G401.6 (cell line): ENCODE measurements around the gene CHCHD6.

Source experiments
- FAIRE-seq: peaks from 2 replicates; lab custom pipeline; 2012; peaks lifted over from hg19 to GRCh38; lab: Jason Lieb, UNC

Gene CHCHD6

GRCh38 chr3:126960604-126960995 lies 256.6 kb downstream of the CHCHD6 start:
- FAIRE-seq = no peak

DNA sequence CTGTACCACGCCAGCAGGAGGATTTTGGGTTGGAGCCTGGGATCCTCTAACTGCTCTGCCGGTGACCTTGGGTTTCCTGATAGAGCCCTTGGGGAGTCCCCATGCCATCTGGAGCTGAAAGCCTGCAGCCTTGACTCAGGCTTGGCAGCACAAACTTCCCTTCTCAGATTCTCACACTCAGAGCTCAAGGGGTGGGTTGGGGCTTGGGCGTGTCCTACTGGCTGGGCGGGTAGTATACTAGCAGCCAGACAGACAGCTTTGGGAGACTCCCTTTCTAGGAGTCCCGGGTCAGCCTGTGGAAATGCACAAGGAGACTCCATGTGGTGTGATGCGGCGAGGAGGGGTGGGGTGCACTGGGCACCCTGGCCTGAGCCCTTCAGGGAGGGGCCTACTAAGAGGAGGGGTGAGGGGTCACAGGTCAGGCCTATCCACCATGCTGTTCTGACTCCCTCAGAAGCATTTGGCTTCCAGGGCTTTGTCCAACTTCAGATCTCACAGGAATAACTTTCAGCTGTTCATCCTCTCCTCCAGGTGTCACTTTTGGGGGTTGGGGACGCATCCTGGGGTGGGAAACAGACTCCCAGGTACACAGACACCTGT lies 257.3 kb downstream of the CHCHD6 start:
- FAIRE-seq = no peak

DNA sequence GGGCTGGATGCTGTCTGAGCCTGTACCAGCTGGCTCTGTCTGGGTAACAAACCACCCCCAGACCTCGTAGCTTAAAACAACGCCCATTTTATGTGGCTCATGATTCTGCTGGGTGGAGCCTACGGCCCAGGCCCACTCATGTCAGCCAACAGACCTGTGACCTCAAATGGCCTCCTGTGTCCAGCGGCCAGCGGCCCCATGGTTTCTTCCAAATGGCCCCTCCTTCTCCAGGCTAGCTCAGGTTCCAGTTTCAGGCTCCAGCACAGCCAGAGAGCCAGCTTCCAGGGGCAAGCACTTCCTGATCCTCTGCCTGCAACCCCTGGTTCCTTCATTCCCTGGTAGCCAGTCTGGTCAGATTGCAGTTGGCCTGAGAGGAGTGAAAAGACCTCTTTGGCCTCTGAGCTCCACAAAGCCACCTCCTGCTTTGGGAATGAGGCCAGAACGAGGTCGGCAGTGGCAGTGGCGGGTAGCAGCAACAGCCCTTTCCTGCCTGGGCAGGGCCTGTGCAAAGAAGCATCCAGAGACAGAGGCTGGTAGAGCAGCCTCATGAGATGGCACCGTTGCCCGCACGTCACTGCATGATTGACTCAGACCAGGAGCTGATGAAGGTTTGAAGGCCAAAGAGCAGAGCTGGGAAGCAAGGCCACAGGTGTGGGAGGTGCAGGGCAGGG lies 257.9 kb downstream of the CHCHD6 start:
- FAIRE-seq = no peak

DNA sequence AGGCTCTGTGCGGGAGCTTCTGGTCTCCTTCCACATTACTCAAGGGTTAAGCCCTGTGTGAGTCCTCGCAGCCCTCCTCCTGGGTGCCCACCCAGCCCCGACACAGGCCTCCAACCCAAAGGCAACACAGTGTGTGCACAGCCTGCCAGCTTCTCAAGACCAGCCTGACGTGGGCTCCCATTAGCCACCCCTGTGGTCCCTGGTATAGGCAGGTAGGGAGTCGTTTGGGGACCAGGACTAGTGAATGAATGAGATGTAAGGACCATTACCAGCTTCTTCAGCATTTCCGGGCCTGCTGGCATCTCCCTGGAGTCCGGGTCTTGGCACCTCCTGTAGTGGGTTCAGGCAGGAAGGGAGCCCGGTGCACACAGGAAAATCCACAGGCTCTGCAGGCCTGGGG lies 258.7 kb downstream of the CHCHD6 start:
- no peak for FAIRE-seq

DNA sequence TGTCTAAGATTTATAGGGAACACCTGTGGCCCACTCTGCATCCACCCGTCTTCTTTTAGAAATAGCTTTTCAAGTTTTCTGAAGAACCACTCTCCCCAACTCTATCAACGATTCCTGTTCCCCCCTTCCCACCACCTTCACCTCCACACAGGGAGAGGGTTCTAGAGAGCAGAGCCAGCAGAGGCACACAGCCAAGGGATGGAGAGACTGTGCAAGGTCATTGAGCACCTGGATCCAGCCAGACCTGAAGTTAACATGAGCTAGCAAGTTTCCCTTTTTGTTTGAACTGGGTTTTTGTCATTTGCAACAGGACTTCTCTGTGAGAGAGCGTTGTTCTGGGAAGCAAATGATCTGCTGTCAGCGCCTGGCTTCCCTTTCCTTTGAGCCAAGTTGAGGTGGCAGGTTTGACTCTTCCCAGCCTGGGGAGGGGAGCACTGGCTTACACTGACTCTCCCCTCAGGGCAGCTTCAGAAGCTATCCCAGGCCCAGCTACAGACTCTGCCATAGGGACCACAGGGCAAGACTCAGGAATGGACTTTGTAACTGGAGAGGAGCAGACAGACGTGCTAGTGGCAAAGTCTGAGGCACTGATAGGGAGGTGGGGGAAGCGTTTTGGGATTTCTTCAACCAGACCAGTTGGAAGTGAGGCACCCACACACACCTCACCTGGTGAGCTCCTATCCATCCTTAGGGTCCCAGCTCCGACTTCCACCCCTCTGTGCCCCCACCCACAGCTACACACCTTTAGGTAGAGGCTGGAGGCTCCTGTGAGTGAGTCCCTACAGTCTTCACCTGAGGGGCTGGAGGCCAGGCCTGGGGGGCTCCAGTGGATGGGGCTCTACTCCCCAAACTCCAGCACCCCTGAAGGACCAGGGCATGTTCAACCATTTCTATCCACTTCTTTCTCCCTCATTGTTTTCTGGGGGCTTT lies 259.5 kb downstream of the CHCHD6 start:
- FAIRE-seq = no peak

GRCh38 chr3:126964261-126964660 lies 260.2 kb downstream of the CHCHD6 start:
- FAIRE-seq = no peak

GRCh38 chr3:126964950-126965349 lies 260.9 kb downstream of the CHCHD6 start:
- FAIRE-seq = no peak

GRCh38 chr3:126965526-126966080 lies 261.6 kb downstream of the CHCHD6 start:
- no peak for FAIRE-seq

GRCh38 chr3:126967386-126967785 lies 263.3 kb downstream of the CHCHD6 start:
- FAIRE-seq = no peak

GRCh38 chr3:126968391-126969390 lies 264.7 kb downstream of the CHCHD6 start:
- FAIRE-seq = no peak

DNA sequence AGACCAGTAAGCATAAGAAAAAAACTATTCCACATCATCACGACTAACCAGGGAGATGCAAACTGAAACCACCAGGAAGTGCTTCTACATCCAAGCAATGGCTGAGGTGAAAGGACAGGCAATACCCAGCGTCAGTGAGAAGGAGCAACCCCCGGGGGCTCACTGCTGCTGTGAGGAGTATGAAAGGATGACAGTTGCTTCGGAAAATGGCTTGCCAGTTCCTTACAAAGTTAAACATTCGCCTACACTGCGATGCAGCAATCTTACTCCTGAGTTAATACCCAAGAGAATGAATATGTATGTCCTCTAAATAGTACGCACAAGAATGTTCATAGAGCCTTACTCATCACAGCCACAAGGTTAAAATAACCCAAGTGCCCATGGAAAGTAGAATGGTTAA lies 265.5 kb downstream of the CHCHD6 start:
- FAIRE-seq = no peak

DNA sequence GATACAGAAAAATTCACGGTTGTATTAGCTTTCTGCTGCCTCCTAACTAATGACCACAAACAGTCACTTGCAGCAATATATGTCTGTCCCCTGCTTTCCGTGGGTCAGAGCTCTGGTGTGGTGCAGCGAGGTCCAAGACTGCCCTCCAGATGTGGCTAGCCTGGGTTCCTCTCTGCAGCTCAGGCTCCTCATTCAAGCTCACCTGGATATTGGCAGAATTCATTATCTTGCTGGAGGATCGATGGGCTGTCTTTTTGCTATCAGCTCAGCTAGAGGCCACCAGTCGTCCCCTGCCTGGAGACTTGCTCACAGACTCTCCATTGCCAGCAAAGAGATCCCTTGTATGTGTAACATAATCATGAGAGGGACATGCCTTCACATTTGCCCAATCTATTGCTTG lies 266.1 kb downstream of the CHCHD6 start:
- no peak for FAIRE-seq

- no peak for FAIRE-seq
These were observed 266.9 kb downstream of the CHCHD6 start for GRCh38 chr3:126970921-126971320.

GRCh38 chr3:126971891-126972351 lies 267.9 kb downstream of the CHCHD6 start:
- no peak for FAIRE-seq

GRCh38 chr3:126972866-126973265 lies 268.8 kb downstream of the CHCHD6 start:
- no peak for FAIRE-seq

DNA sequence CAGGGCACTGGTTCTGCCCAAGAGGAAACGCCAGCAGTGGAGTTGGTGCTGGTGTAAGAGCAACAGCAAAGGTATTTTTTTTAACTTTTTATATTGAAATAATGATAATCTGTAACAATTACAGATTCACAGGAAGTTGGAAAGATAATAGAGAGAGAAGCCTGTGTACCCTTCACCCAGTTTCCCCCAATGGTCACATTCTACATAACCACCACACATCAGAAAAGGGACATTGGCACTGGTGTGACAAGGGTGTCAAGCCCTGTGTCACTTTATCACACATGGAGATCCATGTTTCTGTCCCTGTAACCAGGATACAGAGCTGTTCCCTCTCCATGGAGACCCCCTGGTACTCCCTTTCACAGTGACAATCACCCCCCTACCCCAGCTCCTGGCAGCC lies 269.8 kb downstream of the CHCHD6 start:
- no peak for FAIRE-seq

DNA sequence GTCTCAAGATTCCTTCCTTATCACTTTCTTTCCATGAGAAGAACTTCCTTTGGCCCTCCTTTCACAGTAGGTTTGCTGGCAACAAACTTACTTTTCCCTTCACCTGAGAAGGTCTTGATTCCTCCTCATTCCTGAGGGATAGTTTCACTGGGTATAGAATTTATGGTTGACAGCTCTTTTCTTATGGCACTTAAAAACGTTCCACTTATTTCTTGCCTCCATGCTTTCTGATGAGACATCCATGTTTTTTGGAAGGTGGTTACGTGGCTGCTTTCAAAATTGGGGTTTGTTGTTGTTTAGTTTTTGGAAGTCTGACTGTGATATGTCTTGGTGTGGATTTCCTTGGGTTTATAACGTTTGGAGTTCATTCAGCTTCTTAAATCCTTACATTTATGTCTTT lies 270.7 kb downstream of the CHCHD6 start:
- no peak for FAIRE-seq

DNA sequence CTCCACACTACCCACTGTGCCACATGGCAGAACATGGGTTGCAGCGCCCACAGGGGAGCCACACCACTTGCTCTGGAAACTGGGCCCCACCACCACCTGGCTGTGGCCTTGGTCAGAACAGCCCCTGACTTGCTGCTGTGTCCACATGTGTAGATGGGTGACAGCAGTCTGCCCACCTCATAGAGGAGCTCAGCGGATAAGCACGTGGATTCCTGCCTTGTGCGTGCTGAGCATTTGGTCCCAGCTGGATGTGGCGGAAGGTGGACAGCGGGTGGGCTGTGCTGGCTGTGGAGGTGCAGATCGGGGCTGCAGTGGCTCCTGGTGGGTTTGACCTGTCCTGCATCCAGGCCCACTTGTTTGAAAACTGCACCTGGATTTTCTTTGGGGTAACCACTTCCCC lies 272.9 kb downstream of the CHCHD6 start:
- FAIRE-seq = no peak

DNA sequence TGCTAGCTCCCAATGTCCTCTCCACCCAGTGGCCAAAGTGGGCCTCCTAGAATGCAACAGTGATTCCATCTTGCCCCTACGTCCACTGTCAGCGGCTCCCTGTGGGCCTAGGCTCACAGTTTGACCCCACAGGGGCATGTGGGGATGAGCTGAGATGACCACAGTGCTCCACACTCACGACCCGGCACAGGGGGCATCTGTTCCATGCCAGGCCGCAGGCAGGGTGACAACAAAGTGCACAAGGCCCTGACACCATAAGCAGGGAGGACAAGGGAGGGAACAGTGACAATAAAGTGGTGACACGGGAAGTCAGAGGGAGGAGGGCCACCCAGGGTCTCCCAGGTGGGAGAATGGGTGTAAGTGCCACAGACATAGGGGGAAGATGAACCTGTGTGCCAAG lies 273.8 kb downstream of the CHCHD6 start:
- FAIRE-seq = no peak

- no peak for FAIRE-seq
These were observed 274.3 kb downstream of the CHCHD6 start for GRCh38 chr3:126978291-126978690.

GRCh38 chr3:126979046-126979628 lies 275.1 kb downstream of the CHCHD6 start:
- FAIRE-seq = no peak
